HCT116 (cell line): ENCODE results near the gene CAPN15. TPM values are rescaled to one million over a fixed set of nuclear protein-coding genes. Genes with fewer than 3 reads are reported as not detected.

ENCODE experiments used
- ATAC-seq: fragments of 200-7000 bp; cut with Tn5 transposase; 2 replicates; pipeline ENCODE4 v1.9.1; 2020; ENCODE audit warnings: mild to moderate bottlenecking, moderate library complexity
- BruUV-seq: library from RNA; stranded (reverse); fragments of 400-500 nt; replicated peaks from 2 replicates; lab custom pipeline; 2021; lab: Mats Ljungman, UMichigan
- CTCF ChIA-PET: fragments of 300-600 bp; sonication (Branson Sonifier 250); formaldehyde crosslinking; loops from one replicate; lab custom pipeline; 2021; ENCODE audit warnings: antibody characterized with exemption; lab: Charles Lee
- POLR2A ChIA-PET: fragments of 300-600, 350-600 bp; sonication (Branson Sonifier 250); formaldehyde crosslinking; loops from one replicate; lab custom pipeline; 2021; ENCODE audit warnings: antibody characterized with exemption; lab: Charles Lee
- RAD21 ChIA-PET, 2 experiments: fragments of 300-600 bp; sonication (Branson Sonifier 250); formaldehyde crosslinking; loops; one replicate each; lab custom pipeline; 2023; ENCODE audit warnings: low total read pairs in 2 of 2; ENCODE audit not compliant: uncharacterized antibody in 2 of 2, unreplicated experiment in 2 of 2, low non-redundant PET in 1 of 2; lab: Charles Lee
- DNase-seq: peaks from one replicate; pipeline ENCODE4 v3.0.0-alpha.2; 2010; ENCODE audit warnings: low read depth, low spot score
- H2AFZ ChIP-seq: fragments of 200-600 bp; shearing (Covaris generic), sonication (generic); 2 replicates; pipeline ENCODE4 v1.6.1; 2017; ENCODE audit warnings: low read depth, mixed run types, mixed read lengths, antibody characterized with exemption, low read length; ENCODE audit not compliant: poor library complexity, severe bottlenecking
- H3K27ac ChIP-seq: 2 replicates; pipeline ENCODE4 v1.5.1; 2012; ENCODE audit warnings: low read depth, low read length
- H3K27me3 ChIP-seq: fragments of 200-600 bp; sonication (generic); 2 replicates; pipeline ENCODE4 v1.6.1; 2016; ENCODE audit warnings: mixed run types, low read length, mixed read lengths; ENCODE audit not compliant: insufficient read depth
- H3K36me3 ChIP-seq, 2 experiments: fragments of 200-500 bp in 1 of 2; fragments of 200-600 bp in 1 of 2; sonication (Bioruptor generic) in 1 of 2; sonication (generic) in 1 of 2; 2 replicates each; pipeline versions ENCODE4 v1.5.1 to v1.6.1; 2014 to 2016; ENCODE audit warnings: low read length in 2 of 2, inconsistent platforms in 1 of 2, mixed read lengths in 1 of 2, mixed run types in 1 of 2; ENCODE audit not compliant: insufficient read depth in 2 of 2, control insufficient read depth in 1 of 2
- H3K4me1 ChIP-seq, 2 experiments: fragments of 200-600 bp in 1 of 2; sonication (generic) in 1 of 2; 2 replicates each; pipeline versions ENCODE4 v1.5.1 to v1.6.1; 2012 to 2017; ENCODE audit warnings: low read length in 2 of 2, inconsistent platforms in 1 of 2, mild to moderate bottlenecking in 1 of 2, mixed read lengths in 1 of 2, mixed run types in 1 of 2, moderate library complexity in 1 of 2; ENCODE audit not compliant: insufficient read depth in 2 of 2, control insufficient read depth in 1 of 2
- H3K4me2 ChIP-seq: fragments of 200-600 bp; sonication (generic); 2 replicates; pipeline ENCODE4 v1.6.1; 2017; ENCODE audit warnings: mixed run types, low read length, mixed read lengths
- H3K4me3 ChIP-seq, 2 experiments: fragments of 200-600 bp in 1 of 2; sonication (generic) in 1 of 2; replicated peaks in 1 of 2; 2 replicates each; pipeline ENCODE4 v1.5.1; 2011 to 2016; ENCODE audit warnings: low read length in 2 of 2, control low read depth in 1 of 2, low read depth in 1 of 2, mild to moderate bottlenecking in 1 of 2, mixed read lengths in 1 of 2, mixed run types in 1 of 2
- H3K79me2 ChIP-seq: fragments of 200-600 bp; sonication (generic); 2 replicates; pipeline ENCODE4 v1.6.1; 2017; ENCODE audit warnings: mild to moderate bottlenecking, mixed run types, low read length, moderate library complexity, mixed read lengths; ENCODE audit not compliant: insufficient read depth
- H3K9ac ChIP-seq: fragments of 200-600 bp; sonication (generic); 2 replicates; pipeline ENCODE4 v1.6.1; 2016; ENCODE audit warnings: low read length, mixed read lengths
- H3K9me2 ChIP-seq: fragments of 200-600 bp; sonication (generic), shearing (Covaris generic); 2 replicates; pipeline ENCODE4 v1.6.1; 2017; ENCODE audit warnings: mixed run types, mild to moderate bottlenecking, moderate library complexity; ENCODE audit not compliant: insufficient read depth
- H3K9me3 ChIP-seq, 2 experiments: fragments of 200-500 bp in 1 of 2; fragments of 200-600 bp in 1 of 2; sonication (Bioruptor generic) in 1 of 2; sonication (generic) in 1 of 2; 2 replicates each; pipeline ENCODE4 v1.6.1; 2014 to 2017; ENCODE audit warnings: low read length in 2 of 2, mixed read lengths in 2 of 2, inconsistent platforms in 1 of 2, low read depth in 1 of 2, mild to moderate bottlenecking in 1 of 2, mixed run types in 1 of 2, moderate library complexity in 1 of 2; ENCODE audit not compliant: control insufficient read depth in 1 of 2, insufficient read depth in 1 of 2
- H4K20me1 ChIP-seq: fragments of 200-600 bp; sonication (generic), shearing (Covaris generic); 2 replicates; pipeline ENCODE4 v1.6.1; 2017; ENCODE audit warnings: mixed run types, mild to moderate bottlenecking, moderate library complexity; ENCODE audit not compliant: insufficient read depth
- CBX3 ChIP-seq: IDR thresholded peaks from 2 replicates; pipeline ENCODE4 v1.6.1; 2012; ENCODE audit warnings: low read depth
- EGR1 ChIP-seq: IDR thresholded peaks from 2 replicates; pipeline ENCODE4 v1.6.1; 2012; ENCODE audit warnings: low read depth
- ELF1 ChIP-seq: IDR thresholded peaks from 2 replicates; pipeline ENCODE4 v1.6.1; 2012; ENCODE audit warnings: low read depth, borderline replicate concordance
- EZH2 ChIP-seq: fragments of 200-600 bp; sonication (generic); IDR thresholded peaks from 2 replicates; pipeline ENCODE4 v1.6.1; 2017; ENCODE audit warnings: antibody characterized with exemption, mixed run types
- EZH2phosphoT487 ChIP-seq: fragments of 200-600 bp; IDR thresholded peaks from 2 replicates; pipeline ENCODE4 v1.6.1; 2018; ENCODE audit warnings: antibody characterized with exemption, borderline replicate concordance
- FOSL1 ChIP-seq: IDR thresholded peaks from 2 replicates; pipeline ENCODE4 v1.6.1; 2012; ENCODE audit warnings: low read depth
- JUND ChIP-seq: IDR thresholded peaks from 2 replicates; pipeline ENCODE4 v1.6.1; 2012
- POLR2A ChIP-seq: IDR thresholded peaks from 2 replicates; pipeline ENCODE4 v1.7.0; 2011; ENCODE audit warnings: borderline replicate concordance; ENCODE audit not compliant: insufficient read depth, insufficient read length; ENCODE audit errors: extremely low read depth
- POLR2AphosphoS5 ChIP-seq: IDR thresholded peaks from 2 replicates; pipeline ENCODE4 v1.6.1; 2011; ENCODE audit warnings: mild to moderate bottlenecking, low read depth, low read length, moderate library complexity
- RAD21 ChIP-seq: IDR thresholded peaks from 2 replicates; pipeline ENCODE4 v1.6.1; 2012; ENCODE audit warnings: low read depth, mild to moderate bottlenecking
- SIN3A ChIP-seq: IDR thresholded peaks from 2 replicates; pipeline ENCODE4 v1.6.1; 2012; ENCODE audit warnings: low read depth
- SRF ChIP-seq: IDR thresholded peaks from 2 replicates; pipeline ENCODE4 v1.6.1; 2012; ENCODE audit warnings: low read depth
- TCF7L2 ChIP-seq: IDR thresholded peaks from 2 replicates; pipeline ENCODE4 v1.7.0; 2011; ENCODE audit warnings: borderline replicate concordance, inconsistent platforms; ENCODE audit not compliant: insufficient read depth, insufficient read length; ENCODE audit errors: extremely low read depth
- YY1 ChIP-seq: IDR thresholded peaks from 2 replicates; pipeline ENCODE4 v1.6.1; 2011; ENCODE audit warnings: low read length, low read depth, moderate library complexity, mild to moderate bottlenecking; ENCODE audit not compliant: insufficient replicate concordance; ENCODE audit errors: extremely low read depth
- ZFX ChIP-seq: fragments of 450-650 bp; IDR thresholded peaks from 2 replicates; pipeline ENCODE4 v1.6.1; 2017
- ZNF274 ChIP-seq: fragments of 200-500 bp; sonication (Bioruptor generic); IDR thresholded peaks from 2 replicates; pipeline ENCODE4 v1.6.1; 2014; ENCODE audit warnings: mild to moderate bottlenecking, low read depth, low read length, inconsistent platforms
- intact Hi-C: fragments of 100-400 bp; cut with micrococcal nuclease; formaldehyde crosslinking; loops from 2 replicates; pipeline ENCODE4 v1.10.0; 2022
- total RNA-seq: library from RNA; stranded (reverse); gene quantifications from one replicate; pipeline ENCODE4 v1.2.1, GENCODE V29; 2021; ENCODE audit not compliant: unreplicated experiment
- TF ChIP-seq, protein P1 (sequence below): IDR thresholded peaks from 2 replicates; pipeline ENCODE4 v1.6.1; 2012
- TF ChIP-seq, protein P2 (sequence below), 3 experiments: fragments of 200-600 bp in 1 of 3; sonication (generic) in 1 of 3; IDR thresholded peaks in 2 of 3; conservative IDR thresholded peaks in 1 of 3; 2 replicates each; pipeline ENCODE4 v1.5.1; 2012 to 2017; ENCODE audit warnings: low read depth in 2 of 3, low read length in 2 of 3, antibody characterized with exemption in 1 of 3, borderline replicate concordance in 1 of 3, control low read depth in 1 of 3, mild to moderate bottlenecking in 1 of 3, mixed read lengths in 1 of 3, mixed run types in 1 of 3, moderate library complexity in 1 of 3; ENCODE audit not compliant: insufficient read depth in 1 of 3
- TF ChIP-seq, protein P3 (sequence below): IDR thresholded peaks from 2 replicates; pipeline ENCODE4 v1.6.1; 2012; ENCODE audit warnings: low read depth
- TF ChIP-seq, protein P4 (sequence below): IDR thresholded peaks from 2 replicates; pipeline ENCODE4 v1.6.1; 2011; ENCODE audit warnings: mild to moderate bottlenecking, low read length, moderate library complexity; ENCODE audit not compliant: insufficient replicate concordance; ENCODE audit errors: extremely low read depth
- TF ChIP-seq, protein P5 (sequence below): IDR thresholded peaks from 2 replicates; pipeline ENCODE4 v1.6.1; 2012

CAPN15 gene
- total RNA-seq, 1 experiment from 2014 or later: 39.0 TPM

DNA sequence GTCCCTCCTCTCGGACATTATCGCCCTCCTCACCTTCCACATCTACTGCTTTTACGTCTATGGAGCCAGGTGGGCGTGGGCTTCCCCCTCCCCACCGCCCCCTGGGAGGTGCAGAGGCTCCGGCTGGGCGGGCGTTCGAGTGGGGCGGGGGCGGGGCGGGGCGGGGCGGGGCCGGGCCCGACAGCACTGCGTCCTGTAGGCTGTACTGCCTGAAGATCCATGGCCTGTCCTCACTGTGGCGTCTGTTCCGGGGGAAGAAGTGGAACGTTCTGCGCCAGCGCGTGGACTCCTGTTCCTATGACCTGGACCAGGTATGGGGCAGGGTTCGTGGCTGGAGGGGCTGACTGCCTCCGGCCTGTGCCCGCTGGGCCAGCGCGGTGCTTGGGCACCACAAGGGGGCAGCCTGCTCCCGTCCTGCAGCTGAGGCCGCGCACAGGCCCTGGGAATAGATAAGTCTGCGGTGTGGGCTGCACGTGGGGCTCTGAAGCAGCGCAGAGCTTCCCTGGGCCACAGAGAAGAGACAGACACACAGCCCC, 51.4 kb downstream of the CAPN15 start:
- no peaks in the 10 kb centered on the region for H3K79me2 ChIP-seq
- no peak overlapping the region for H2AFZ ChIP-seq
- H3K4me3 ChIP-seq: no peak overlapping the region
- ChIA-PET POLR2A (no interaction called here), CTCF (interaction anchor here (0.9 to 1.1 kb wide), 2 partner anchors 14 to 82 kb away, joined by 3 read pairs; no protein-coding TSS in a partner anchor), RAD21 (no interaction called here)
- no peaks in the 10 kb centered on the region for H3K9me3 ChIP-seq
- H4K20me1 ChIP-seq: no peaks in the 10 kb centered on the region
- H3K4me2 ChIP-seq: no peak overlapping the region
- no peaks in the 10 kb centered on the region for H3K36me3 ChIP-seq
- no TSS peak for BruUV-seq
- H3K4me1 ChIP-seq: no peaks in the 10 kb centered on the region
- peak; percentile 92 for ATAC-seq
- intact Hi-C loops: loop anchor here (2.0 kb wide), 1 partner anchor 82 kb away; no protein-coding TSS in a partner anchor
- H3K9me2 ChIP-seq: no peaks in the 10 kb centered on the region
- H3K27me3 ChIP-seq: no peaks in the 10 kb centered on the region
- no peak overlapping the region for H3K27ac ChIP-seq
- H3K9ac ChIP-seq: no peak overlapping the region
- DNase-seq: no peak
- TF ChIP-seq POLR2AphosphoS5 (no peak), ZFX (no peak), ELF1 (no peak), TCF7L2 (no peak), EGR1 (no peak), EZH2 (no peak), POLR2A (no peak), YY1 (no peak), SIN3A (no peak), FOSL1 (no peak), JUND (no peak), CBX3 (no peak), ZNF274 (no peak), EZH2phosphoT487 (no peak), SRF (no peak), RAD21 (peak; percentile 81)
- TF ChIP-seq, protein P1, sequence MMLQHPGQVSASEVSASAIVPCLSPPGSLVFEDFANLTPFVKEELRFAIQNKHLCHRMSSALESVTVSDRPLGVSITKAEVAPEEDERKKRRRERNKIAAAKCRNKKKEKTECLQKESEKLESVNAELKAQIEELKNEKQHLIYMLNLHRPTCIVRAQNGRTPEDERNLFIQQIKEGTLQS: no peak
- TF ChIP-seq, protein P2, sequence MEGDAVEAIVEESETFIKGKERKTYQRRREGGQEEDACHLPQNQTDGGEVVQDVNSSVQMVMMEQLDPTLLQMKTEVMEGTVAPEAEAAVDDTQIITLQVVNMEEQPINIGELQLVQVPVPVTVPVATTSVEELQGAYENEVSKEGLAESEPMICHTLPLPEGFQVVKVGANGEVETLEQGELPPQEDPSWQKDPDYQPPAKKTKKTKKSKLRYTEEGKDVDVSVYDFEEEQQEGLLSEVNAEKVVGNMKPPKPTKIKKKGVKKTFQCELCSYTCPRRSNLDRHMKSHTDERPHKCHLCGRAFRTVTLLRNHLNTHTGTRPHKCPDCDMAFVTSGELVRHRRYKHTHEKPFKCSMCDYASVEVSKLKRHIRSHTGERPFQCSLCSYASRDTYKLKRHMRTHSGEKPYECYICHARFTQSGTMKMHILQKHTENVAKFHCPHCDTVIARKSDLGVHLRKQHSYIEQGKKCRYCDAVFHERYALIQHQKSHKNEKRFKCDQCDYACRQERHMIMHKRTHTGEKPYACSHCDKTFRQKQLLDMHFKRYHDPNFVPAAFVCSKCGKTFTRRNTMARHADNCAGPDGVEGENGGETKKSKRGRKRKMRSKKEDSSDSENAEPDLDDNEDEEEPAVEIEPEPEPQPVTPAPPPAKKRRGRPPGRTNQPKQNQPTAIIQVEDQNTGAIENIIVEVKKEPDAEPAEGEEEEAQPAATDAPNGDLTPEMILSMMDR (IDR thresholded peaks at IDR 0.05 in 2 of 3, conservative IDR thresholded peaks at IDR 0.05 in 1 of 3; ENCODE audit: borderline replicate concordance in 1 of 3, insufficient read depth in 1 of 3, low read depth in 2 of 3, low read length in 2 of 3): peak; percentile 59 to 74 (median 68); a peak in 5 of 6 replicates
- TF ChIP-seq, protein P3, sequence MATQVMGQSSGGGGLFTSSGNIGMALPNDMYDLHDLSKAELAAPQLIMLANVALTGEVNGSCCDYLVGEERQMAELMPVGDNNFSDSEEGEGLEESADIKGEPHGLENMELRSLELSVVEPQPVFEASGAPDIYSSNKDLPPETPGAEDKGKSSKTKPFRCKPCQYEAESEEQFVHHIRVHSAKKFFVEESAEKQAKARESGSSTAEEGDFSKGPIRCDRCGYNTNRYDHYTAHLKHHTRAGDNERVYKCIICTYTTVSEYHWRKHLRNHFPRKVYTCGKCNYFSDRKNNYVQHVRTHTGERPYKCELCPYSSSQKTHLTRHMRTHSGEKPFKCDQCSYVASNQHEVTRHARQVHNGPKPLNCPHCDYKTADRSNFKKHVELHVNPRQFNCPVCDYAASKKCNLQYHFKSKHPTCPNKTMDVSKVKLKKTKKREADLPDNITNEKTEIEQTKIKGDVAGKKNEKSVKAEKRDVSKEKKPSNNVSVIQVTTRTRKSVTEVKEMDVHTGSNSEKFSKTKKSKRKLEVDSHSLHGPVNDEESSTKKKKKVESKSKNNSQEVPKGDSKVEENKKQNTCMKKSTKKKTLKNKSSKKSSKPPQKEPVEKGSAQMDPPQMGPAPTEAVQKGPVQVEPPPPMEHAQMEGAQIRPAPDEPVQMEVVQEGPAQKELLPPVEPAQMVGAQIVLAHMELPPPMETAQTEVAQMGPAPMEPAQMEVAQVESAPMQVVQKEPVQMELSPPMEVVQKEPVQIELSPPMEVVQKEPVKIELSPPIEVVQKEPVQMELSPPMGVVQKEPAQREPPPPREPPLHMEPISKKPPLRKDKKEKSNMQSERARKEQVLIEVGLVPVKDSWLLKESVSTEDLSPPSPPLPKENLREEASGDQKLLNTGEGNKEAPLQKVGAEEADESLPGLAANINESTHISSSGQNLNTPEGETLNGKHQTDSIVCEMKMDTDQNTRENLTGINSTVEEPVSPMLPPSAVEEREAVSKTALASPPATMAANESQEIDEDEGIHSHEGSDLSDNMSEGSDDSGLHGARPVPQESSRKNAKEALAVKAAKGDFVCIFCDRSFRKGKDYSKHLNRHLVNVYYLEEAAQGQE: no peak
- TF ChIP-seq, protein P4, sequence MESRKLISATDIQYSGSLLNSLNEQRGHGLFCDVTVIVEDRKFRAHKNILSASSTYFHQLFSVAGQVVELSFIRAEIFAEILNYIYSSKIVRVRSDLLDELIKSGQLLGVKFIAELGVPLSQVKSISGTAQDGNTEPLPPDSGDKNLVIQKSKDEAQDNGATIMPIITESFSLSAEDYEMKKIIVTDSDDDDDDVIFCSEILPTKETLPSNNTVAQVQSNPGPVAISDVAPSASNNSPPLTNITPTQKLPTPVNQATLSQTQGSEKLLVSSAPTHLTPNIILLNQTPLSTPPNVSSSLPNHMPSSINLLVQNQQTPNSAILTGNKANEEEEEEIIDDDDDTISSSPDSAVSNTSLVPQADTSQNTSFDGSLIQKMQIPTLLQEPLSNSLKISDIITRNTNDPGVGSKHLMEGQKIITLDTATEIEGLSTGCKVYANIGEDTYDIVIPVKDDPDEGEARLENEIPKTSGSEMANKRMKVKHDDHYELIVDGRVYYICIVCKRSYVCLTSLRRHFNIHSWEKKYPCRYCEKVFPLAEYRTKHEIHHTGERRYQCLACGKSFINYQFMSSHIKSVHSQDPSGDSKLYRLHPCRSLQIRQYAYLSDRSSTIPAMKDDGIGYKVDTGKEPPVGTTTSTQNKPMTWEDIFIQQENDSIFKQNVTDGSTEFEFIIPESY: no peak
- TF ChIP-seq, protein P5, sequence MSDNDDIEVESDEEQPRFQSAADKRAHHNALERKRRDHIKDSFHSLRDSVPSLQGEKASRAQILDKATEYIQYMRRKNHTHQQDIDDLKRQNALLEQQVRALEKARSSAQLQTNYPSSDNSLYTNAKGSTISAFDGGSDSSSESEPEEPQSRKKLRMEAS: peak; percentile 32; the same call in 1 of the 2 replicates
